GM18507 (cell line): ENCODE data around the gene NRXN3.
A peak's percentile ranks its signal among the peaks of the same experiment; 100 is the strongest.
"Not testable (repeated sequence)": the region's sequence is repeated elsewhere in the genome, so short reads cannot be mapped to it uniquely, and the experiment has no call there.

Experiments used
- DNase-seq: peaks from one replicate; pipeline ENCODE4 v3.0.0; 2011; ENCODE audit warnings: low read depth; ENCODE audit not compliant: insufficient read length; ENCODE audit errors: extremely low spot score
- FAIRE-seq: peaks from 2 replicates; lab custom pipeline; 2011; peaks lifted over from hg19 to GRCh38; lab: Jason Lieb, UNC

Gene NRXN3

DNA sequence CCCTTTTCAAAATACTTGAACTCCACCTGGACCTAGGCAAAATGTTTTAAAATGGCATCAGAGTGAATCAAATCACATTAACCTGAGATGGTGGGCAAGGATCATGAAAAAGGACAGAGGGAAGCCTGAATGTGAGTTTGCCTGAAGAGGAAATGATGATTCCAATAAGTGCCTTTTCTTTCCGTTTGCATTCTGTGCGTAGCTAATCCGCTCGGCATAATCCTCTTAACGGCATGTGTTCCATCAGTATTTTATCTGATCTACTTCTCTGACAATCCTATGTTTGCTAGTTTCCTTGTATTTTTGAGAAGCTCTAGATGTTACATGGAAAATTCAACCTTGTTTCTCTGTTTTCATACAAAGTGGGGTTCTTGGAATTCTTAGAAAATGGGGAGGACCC lies 354.6 kb downstream of the NRXN3 start:
- no peak for DNase-seq
- no peak for FAIRE-seq

DNA sequence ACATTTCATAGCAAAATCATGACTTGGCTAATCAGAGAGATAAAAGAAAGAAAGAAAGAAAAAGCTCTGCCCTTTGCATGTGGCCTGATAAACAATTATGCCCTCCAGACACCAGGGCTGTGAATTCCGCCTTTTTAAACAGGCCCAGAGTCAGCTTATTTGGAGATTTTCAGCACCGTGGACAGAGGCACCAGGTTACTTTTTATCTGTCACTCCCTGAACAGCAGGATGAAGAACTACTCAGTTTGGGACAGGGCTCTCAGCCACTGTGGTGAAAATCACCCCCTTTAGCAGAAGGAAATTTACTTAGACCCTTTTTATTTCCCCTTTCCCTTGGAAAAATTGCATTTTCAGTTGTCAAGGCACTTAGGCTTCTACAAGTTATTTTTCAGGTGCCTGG lies 359.9 kb downstream of the NRXN3 start:
- DNase-seq (no peak), FAIRE-seq (no peak)

DNA sequence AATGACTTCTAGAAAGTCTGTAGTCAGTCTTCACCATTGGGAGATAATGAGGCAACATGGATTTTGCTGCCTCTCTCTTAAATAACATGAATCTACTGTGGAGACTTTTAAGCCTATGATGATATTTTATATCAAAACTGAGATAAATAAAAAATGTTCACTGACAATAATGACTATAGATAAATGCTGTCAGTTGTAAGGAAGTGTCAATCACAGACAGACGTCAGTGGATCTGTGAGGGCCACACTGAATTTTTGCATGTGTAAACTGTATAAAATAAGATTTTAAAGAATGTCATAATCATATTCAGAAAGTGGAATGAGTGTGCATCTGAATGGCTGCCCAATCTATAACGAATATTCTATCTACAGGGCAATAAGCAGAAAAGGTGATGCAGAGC lies 364.0 kb downstream of the NRXN3 start:
- no peak for FAIRE-seq
- DNase-seq = no peak

DNA sequence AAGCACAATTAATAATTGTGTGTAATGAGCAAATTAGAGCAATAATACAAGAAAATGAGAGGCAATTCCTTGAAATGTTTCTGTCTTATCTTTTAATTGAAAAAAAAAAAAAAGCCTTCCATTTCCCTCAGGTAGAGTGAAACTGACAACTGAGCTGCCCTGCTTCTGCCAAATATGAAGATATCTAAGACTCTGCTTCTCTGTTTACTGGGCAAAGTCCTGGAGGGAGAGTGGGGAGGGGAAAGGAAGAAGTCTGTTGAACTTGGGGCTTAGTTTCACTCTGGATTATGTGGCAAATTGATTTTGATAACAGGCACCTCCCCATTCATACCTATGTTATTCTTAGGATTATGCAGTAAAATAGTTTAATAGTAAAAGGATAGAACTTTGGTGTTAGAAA lies 364.9 kb downstream of the NRXN3 start:
- FAIRE-seq (no peak), DNase-seq (no peak)

DNA sequence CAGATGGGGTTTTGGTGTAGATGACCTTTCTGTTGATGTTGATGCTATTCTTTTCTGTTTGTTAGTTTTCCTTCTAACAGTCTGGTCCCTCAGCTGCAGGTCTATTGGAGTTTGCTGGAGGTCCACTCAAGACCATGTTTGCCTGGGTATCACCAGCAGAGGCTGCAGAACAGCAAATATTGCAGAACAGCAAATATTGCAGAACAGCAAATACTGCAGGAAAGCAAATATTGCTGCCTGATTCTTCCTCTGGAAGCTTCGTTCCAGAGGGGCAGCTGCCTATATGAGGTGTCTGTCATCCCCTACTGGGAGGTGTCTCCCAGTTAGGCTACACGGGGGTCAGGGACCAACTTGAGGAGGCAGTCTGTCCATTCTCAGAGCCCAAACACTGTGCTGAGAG lies 371.6 kb downstream of the NRXN3 start:
- FAIRE-seq = not testable (repeated sequence)

DNA sequence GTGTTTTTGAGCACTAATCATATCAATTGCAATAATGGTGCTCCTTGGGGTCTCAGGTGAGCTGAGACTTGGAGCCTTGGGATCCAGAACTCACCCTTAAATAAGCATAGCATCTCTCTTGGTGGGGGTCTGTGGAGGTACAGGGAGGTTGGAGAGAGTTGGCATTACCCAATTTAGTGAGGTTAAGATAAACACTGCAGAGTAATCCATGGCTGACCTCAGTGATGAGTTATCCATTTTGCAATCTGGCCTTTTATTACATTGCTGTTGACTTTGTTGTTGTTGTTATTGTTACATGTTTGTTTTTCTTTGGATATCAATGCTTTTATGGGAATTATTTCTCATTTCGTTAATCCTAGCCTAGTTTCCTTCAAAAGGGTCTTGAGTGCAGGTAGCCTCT lies 373.3 kb downstream of the NRXN3 start:
- DNase-seq = no peak
- FAIRE-seq = no peak

More for the DNA sequence above, 371.6 kb downstream of the NRXN3 start:
- DNase-seq = not testable (repeated sequence)

DNA sequence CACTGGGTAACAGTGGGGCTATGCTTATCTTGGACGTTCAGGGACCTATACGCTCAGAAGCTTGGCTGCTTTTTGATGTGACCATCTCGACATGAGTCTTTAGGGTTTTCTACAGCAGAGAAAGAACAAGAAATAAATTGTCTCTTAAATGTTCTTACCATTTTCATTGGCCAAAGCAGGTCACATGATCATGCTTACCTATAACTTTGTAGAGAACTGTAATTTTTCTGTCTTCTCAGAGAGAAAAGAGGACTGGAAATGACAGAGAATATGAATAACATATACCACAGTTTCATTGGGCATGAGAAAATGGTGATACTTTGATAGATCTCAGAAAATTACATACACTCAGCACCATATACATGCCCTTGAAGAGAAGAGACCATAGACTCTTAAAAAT lies 390.9 kb downstream of the NRXN3 start:
- FAIRE-seq = no peak

DNA sequence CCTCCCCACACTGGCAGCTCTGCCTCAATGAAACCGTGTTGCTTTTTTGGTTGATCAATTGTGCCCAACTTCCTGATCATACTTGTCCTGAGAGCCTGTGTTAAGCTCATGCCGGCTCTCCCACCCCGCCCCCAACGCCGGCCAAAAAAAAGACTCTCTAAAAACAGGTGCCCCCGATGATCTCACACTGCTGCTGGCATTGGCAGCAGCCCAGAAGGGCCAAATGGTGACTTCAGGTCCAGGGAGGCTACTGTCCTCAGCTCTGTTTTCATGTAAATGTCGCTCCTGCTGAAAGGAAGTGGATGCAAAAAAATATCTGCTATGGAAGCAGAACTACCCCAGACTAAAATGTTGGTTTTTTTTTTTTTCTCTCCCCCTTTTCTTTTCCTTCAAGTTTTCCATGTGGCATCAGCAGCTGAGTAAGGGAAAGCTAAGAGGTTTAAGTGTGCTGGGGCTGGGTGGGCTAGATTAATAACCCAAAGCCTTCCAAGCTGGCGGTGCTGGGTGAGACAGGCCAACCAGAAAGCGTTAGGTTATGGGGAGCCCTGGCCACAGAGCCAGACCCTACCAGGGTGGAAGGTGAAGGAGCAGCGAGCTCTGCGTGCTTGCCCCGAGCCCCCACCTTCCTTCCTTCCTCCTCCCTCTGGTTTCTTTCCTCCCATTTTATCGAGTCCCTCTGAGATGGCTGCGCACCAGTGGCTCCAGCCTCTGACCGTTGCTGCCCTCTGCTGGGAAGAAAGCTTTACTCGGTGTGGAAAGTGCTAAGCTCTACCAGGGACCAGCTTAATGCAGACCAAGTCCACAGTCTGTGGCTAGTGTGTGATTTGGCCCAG lies 396.1 kb downstream of the NRXN3 start:
- peak; percentile 26 for DNase-seq
- FAIRE-seq = peak; percentile 89

More for the DNA sequence above, 390.9 kb downstream of the NRXN3 start:
- no peak for DNase-seq

DNA sequence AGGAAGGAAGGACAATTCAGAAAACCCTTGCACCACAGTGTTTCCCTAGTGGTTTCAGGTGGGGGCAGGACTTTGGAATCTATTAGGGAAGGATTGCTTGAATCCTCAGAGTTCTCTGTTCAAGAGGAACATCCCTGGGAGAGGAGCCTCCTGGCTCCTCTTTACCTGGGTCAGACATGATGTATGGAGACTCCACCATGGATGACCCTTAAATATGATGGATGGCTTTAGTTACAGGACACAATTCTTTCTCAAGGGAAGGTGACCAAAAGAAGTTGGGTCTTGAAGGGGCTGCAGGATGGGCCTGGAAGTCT lies 396.6 kb downstream of the NRXN3 start:
- no peak for FAIRE-seq
- no peak for DNase-seq

DNA sequence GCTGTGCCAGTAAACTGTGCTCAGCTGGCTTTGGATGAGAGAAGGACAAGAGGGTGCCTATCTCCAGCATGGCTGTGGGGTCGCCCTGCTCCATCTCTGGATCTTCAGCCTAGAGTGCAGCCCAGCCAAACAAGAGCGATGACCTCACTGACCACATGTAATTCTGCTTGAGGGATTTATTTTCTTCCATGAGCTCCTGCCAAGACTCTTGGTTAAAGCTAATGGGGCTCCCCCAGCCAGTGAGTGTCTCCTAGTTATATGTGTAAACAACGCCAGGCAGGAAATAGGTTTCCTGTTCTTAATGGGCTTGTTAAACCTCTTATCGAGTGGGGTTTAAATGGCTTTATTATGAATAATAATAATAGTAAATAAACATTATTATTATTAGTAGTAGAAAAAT lies 397.2 kb downstream of the NRXN3 start:
- FAIRE-seq = no peak
- DNase-seq = no peak

DNA sequence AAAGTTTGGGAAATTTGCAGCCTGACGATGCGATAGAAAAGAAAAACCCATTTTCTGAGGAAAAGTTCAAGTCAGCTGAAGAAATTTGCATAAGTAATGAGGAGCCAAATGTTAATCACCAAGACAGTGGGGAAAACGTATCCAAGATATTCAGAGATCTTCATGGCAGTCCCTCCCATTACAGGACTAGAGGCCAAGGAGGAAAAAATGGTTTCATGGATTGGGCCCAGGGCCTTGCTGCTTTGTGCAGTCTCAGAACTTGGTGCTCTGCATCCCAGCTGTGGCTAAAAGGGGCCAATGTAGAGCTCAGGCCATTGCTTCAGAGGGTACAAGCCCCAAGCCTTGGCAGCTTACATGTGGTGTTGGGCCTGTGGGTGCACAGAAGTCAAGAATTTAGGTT lies 403.6 kb downstream of the NRXN3 start:
- not testable (repeated sequence) for DNase-seq, FAIRE-seq

DNA sequence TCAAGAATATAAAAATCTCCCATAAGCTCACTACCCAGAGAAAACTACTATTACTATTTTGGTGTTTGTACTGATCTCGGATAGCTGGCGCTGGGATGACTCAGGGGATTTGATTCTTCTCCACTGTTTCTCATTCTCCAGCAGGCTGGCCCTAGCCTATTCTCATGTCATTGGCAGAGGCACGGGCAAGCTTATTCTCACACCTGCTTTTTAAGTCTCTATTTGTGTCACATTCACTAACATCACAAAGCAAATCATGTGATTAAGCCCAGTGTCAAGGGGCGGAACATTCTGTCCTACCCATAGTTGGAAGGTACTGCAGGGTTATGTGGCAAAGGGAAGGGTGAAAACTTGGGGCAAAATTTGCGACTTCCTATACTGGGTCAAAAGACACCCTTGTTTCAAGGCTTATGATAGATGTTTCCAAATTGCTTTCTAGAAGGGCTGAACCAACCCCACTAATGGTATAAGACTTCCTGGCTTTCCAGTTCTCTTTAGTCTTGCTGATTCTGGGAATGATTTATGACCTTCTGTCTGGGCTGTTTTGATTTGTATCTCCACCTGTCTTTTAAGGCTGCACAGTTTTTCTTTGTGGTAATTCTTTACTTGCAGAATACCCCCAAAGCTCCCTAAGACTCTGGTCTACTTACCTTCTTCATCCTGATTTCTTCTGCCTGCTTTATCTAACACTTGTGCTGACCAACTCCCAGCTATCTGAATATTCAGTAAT lies 406.4 kb downstream of the NRXN3 start:
- FAIRE-seq = no peak
- DNase-seq = no peak

DNA sequence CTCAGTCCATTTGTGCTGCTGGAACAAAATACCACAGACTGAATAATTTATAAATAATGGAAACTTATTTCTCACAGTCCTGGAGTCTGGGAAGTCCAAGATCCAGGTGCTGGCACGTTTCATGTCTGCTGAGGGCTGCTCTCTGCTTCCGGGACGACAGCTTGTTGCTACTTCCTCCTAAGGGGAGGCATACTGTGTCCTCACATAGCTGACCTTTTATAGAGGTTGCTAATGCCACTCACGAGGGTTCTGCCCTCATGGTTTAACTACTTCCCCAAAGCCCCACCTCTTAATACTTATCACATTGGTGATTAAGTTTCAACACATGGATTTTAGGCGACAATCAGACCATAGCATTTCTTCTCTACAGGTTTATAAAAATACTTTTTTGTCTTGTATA lies 411.1 kb downstream of the NRXN3 start:
- FAIRE-seq = no peak
- no peak for DNase-seq

DNA sequence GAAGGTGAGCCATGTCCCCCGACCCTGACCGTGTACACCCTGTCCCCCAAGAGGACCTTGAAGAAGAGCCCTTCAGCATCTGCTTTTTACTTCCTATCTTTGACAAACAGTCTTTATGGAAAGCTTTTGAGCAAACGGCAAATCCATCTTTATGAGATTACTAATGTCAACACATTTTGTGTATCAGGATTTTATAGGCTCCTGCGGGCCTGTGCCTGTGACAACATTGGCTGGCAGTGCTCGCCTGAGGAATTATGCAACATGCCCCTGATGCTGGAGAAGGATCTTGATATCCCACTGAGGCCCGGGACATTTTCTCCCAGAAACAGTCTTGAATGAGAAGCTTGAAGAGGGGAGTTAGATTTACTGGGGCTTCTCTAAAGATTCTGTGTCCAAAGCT lies 416.5 kb downstream of the NRXN3 start:
- no peak for FAIRE-seq
- no peak for DNase-seq

DNA sequence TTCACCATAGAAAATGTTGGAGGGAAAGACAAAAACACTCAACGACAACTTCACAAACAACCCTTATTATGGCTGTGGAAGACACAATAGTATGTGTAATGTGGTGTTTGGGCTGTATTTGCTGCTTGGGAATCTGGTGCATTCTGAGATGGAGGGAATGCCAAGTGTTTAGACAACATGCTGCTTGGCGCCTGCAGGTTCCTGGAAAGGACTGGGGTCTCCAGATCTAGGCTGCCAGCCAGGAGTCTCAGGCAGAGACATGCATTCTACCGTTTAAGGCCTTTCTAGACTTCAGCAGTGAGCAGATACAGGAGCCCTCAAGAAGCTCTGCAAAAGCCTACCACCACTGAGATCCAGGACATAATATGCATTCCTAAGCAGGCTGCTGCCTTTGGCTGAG lies 418.7 kb downstream of the NRXN3 start:
- DNase-seq (no peak), FAIRE-seq (no peak)

DNA sequence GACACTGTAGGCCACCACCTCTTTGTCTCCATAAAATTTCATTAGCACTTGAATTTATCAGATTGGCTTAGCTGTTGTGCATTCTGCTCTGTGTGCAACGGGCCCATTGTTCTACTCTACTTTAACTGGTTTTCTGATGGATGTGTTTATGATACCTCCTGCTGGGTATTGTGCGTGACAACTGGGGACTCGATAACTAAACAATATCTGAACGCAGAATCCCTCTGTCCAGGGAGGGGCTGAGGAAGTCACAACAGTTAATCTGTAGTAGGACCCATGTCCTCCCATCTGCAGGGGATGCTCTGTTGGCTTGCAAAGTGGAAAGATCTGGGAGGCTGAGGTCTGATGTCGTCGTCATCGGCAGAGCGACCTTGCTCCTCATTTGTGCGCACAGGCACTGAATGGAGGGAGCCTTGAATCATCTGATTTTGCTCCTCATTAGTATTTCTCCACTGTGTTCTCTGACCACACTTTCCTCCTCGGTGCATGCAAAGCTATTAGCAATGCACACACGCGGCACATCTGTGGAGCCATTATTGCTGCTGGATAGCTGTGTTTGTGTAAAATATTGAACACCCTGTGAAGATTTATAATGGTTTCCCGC lies 422.5 kb downstream of the NRXN3 start:
- DNase-seq (no peak), FAIRE-seq (no peak)

DNA sequence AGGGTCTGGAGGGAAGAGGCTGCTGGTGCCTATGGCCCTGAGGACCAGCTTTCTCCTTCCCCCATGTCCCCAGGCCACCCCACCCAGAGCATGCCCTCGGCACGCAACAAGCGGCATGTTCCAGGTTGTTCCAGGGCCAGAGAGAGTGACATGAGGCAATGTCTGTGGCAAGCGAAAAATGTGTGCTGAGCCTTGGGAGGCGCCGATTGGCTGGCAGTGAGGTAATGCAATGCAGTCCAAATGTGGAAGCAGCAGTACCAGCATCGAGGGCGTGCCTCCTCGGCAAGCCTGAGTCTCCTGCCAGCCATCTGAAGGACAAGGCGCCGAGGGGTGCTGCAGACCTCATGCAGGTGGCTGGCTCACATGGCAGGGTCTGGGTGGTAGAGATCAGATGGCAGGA lies 423.8 kb downstream of the NRXN3 start:
- no peak for DNase-seq
- FAIRE-seq = no peak

DNA sequence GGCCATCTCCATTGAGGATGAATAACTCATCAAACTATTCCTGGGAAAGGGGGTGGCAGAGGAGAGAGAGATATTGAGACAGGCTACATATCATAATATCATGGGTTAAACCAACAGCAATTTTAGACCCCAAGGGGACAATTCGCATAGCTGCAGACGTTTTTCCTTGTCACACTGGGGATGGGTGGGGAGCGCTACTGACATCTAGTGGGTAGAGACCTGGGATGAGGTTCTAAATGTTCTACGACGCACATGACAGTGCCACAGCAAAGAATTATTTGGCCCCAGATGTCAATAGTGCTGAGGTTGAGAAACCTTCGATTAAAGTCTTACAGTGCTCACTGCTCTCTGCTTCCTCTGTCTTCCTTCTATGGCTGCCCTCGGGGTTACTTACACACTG lies 425.6 kb downstream of the NRXN3 start:
- FAIRE-seq = no peak

DNA sequence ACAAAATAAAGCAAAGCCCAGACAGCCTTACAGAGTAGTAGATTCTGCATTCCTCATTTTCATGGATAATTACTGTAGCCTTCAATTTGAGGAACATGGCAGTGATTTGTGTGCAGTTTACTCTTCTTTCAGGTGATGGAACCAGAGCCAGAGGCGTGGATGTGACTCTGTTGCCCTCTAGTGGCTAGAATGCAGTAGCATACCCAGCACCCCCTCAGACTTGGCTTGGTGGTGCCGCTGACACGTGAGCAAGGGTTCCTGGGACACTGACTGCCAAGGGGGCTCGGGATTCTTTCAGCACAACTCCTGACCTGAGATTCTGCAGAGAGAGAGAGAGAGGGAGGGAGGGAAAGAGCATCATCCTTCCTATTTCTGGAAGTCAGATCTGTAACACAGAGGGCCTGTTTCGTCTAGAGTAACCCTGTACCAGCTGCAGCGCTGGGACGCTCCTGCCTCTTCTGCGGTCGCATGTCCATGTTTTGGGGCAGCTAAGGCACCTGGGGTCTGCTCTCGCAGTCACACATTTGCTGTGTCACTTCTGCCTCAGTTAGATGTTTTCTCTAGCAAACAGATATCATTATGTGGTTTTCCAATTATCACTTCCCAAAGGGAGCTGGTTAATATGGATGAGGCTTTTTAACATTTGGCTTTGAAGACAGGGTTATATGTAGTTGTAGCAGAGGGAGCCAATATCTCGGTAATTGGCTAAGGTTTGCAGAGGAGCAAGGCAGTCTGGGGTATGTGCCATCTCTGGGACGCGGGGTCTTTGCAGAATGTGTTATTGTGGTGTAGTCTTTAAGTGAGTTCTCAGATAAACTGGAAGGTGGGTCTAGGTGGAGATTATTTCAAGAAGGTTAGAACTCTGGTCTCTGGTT lies 428.1 kb downstream of the NRXN3 start:
- peak; percentile 54 for FAIRE-seq
- DNase-seq = peak; percentile 32

More for the DNA sequence above, 425.6 kb downstream of the NRXN3 start:
- DNase-seq = no peak
